ENCODE data around the gene RIMBP2.

Gene RIMBP2

DNA sequence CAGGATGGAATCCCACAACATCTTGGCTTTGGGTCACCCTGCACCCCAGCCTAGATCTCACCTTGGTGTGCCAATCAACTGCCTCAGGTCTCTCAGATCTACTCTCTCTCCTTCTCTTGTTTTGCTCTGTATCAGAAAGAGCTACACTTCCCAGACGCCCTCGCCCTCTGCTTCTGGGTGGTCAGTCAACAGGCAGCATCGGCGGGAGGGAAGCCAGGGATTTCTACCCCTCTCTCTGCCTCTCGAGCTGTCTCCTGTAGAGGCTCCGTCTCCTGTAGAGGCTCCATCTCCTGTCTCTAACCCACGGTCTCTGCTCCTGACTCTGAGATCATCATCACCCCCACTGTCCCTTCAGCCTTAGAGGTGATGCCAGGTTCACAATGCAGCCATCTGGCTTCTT lies 226.8 kb downstream of the RIMBP2 start:
- H3K36me3 ChIP-seq (ENCODE audit: insufficient read depth), result no peaks in the 10 kb centered on the region
- TF ChIP-seq, protein P1, sequence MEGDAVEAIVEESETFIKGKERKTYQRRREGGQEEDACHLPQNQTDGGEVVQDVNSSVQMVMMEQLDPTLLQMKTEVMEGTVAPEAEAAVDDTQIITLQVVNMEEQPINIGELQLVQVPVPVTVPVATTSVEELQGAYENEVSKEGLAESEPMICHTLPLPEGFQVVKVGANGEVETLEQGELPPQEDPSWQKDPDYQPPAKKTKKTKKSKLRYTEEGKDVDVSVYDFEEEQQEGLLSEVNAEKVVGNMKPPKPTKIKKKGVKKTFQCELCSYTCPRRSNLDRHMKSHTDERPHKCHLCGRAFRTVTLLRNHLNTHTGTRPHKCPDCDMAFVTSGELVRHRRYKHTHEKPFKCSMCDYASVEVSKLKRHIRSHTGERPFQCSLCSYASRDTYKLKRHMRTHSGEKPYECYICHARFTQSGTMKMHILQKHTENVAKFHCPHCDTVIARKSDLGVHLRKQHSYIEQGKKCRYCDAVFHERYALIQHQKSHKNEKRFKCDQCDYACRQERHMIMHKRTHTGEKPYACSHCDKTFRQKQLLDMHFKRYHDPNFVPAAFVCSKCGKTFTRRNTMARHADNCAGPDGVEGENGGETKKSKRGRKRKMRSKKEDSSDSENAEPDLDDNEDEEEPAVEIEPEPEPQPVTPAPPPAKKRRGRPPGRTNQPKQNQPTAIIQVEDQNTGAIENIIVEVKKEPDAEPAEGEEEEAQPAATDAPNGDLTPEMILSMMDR (conservative IDR thresholded peaks at IDR 0.05; ENCODE audit: low read depth, low read length), result no peak
- H3K4me1 ChIP-seq (ENCODE audit: low read depth, poor library complexity, severe bottlenecking), result no peaks in the 10 kb centered on the region
- no peak overlapping the region for H3K4me3 ChIP-seq (IDR thresholded peaks at IDR 0.05; ENCODE audit: insufficient read depth, low read depth, low read length)
- no peak overlapping the region for H2AFZ ChIP-seq (ENCODE audit: low read depth)
- no peaks in the 10 kb centered on the region for H3K79me2 ChIP-seq (ENCODE audit: insufficient read depth, low read depth)
- no peak overlapping the region for H3K27ac ChIP-seq
- H3K27me3 ChIP-seq (ENCODE audit: insufficient read depth, low read depth), result no peaks in the 10 kb centered on the region
- no peak overlapping the region for H3K9ac ChIP-seq
- H4K20me1 ChIP-seq (ENCODE audit: insufficient read depth), result no peaks in the 10 kb centered on the region
- H3K4me2 ChIP-seq, result no peak overlapping the region

DNA sequence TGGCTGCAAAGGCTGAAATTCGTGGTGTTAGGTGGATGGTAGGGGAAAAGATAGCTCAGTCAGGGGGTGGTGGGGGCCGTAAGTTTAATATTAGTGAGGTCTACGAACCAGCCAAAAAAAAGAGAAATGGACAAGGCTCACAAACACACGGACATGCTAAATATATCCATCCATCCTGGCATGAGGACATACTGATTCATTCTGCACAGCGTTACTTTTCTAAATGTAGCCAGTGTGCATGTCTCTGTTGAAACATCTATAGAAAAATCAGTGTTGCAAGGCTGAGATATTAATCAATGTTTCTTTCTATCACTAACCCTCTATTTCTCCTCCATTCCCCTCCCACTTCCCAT lies 227.8 kb downstream of the RIMBP2 start:
- Histone ChIP-seq H3K4me2 (no peak overlapping the region), H2AFZ (ENCODE audit: low read depth) (no peak overlapping the region), H3K79me2 (ENCODE audit: insufficient read depth, low read depth) (no peaks in the 10 kb centered on the region), H3K27me3 (ENCODE audit: insufficient read depth, low read depth) (no peaks in the 10 kb centered on the region), H3K4me3 (IDR thresholded peaks at IDR 0.05; ENCODE audit: insufficient read depth, low read depth, low read length) (no peak overlapping the region), H3K4me1 (ENCODE audit: low read depth, poor library complexity, severe bottlenecking) (no peaks in the 10 kb centered on the region), H3K27ac (no peak overlapping the region), H4K20me1 (ENCODE audit: insufficient read depth) (no peaks in the 10 kb centered on the region), H3K9ac (no peak overlapping the region), H3K36me3 (ENCODE audit: insufficient read depth) (no peaks in the 10 kb centered on the region)
- TF ChIP-seq, protein P1 (conservative IDR thresholded peaks at IDR 0.05; ENCODE audit: low read depth, low read length), result no peak

DNA sequence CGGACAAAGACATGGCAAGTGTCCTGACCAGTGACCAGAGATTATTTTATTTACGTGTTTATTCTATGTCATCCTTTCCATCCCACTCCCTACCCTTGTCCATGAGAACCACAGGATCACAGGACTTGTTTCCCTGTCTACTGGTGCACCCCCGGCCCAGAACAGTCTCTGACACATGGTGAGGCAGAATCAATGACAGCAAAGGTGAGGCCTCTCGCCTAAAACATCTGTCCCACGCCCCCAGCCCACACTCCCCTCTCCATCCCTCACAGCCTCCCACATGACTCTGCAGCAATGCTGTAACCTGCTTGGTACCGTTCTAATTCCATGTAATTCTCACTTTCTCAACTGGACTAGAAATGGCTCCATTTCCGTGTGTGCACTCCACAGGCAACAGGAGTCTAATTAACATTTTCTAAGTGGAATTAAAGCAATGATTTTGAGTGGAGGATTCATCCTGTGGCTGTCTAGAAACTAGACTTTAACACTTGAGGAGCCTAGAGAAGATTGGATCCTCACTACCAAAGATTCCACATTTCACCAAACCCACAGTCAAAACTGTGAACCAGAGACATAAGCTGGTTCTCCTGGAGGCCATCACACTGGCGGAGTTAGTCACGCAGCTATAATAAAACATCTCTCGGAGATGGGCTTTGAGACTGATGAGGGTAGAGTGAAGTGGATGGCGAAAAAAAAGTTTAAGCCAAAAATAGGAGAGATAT lies 228.3 kb downstream of the RIMBP2 start:
- no peaks in the 10 kb centered on the region for H4K20me1 ChIP-seq (ENCODE audit: insufficient read depth)
- H3K79me2 ChIP-seq (ENCODE audit: insufficient read depth, low read depth), result no peaks in the 10 kb centered on the region
- H3K9ac ChIP-seq, result no peak overlapping the region
- H3K4me3 ChIP-seq (IDR thresholded peaks at IDR 0.05; ENCODE audit: insufficient read depth, low read depth, low read length), result no peak overlapping the region
- H3K27me3 ChIP-seq (ENCODE audit: insufficient read depth, low read depth), result no peaks in the 10 kb centered on the region
- H2AFZ ChIP-seq (ENCODE audit: low read depth), result no peak overlapping the region
- H3K36me3 ChIP-seq (ENCODE audit: insufficient read depth), result no peaks in the 10 kb centered on the region
- no peaks in the 10 kb centered on the region for H3K4me1 ChIP-seq (ENCODE audit: low read depth, poor library complexity, severe bottlenecking)
- no peak overlapping the region for H3K4me2 ChIP-seq
- TF ChIP-seq, protein P1 (conservative IDR thresholded peaks at IDR 0.05; ENCODE audit: low read depth, low read length), result no peak
- H3K27ac ChIP-seq, result no peak overlapping the region

DNA sequence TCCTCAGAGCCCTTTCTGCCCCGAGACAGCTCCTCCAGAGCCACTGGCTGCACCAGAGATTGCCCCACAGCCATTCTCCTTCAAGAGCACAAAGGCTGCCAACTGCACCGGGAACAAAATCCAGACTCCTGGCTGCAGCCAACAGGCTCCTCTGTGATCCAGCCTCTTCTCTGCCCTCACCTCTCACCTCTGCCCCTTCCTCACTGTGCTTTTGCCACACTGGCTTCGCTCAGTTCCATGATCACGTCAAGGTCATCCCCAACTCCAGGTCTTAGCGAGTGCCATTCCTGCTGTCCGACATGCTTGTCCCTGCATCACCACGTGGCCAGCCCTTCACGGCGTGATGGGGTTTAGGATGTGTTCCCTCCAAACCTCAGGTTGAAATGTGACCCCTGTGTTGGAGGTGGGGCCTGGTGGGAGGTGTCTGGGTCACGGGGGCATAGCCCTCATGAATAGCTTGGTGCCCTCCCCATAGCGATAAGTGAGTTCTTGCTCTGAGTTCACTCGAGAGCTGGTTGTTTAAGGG lies 229.1 kb downstream of the RIMBP2 start:
- H3K4me3 ChIP-seq (IDR thresholded peaks at IDR 0.05; ENCODE audit: insufficient read depth, low read depth, low read length), result no peak overlapping the region
- H4K20me1 ChIP-seq (ENCODE audit: insufficient read depth), result no peaks in the 10 kb centered on the region
- H2AFZ ChIP-seq (ENCODE audit: low read depth), result no peak overlapping the region
- no peaks in the 10 kb centered on the region for H3K27me3 ChIP-seq (ENCODE audit: insufficient read depth, low read depth)
- no peak overlapping the region for H3K9ac ChIP-seq
- no peak overlapping the region for H3K27ac ChIP-seq
- TF ChIP-seq, protein P1 (conservative IDR thresholded peaks at IDR 0.05; ENCODE audit: low read depth, low read length), result no peak
- H3K4me1 ChIP-seq (ENCODE audit: low read depth, poor library complexity, severe bottlenecking), result no peaks in the 10 kb centered on the region
- H3K79me2 ChIP-seq (ENCODE audit: insufficient read depth, low read depth), result no peaks in the 10 kb centered on the region
- no peak overlapping the region for H3K4me2 ChIP-seq
- H3K36me3 ChIP-seq (ENCODE audit: insufficient read depth), result no peaks in the 10 kb centered on the region
